CD4-positive, alpha-beta T cell treated with Interleukin-12 subunit alpha and Interleukin-12 subunit beta, for 1 hour (primary cell): ENCODE results near the gene SPAG8.
A peak's percentile ranks its signal among the peaks of the same experiment; 100 is the strongest.

ENCODE experiments used
- DNase-seq: peaks from one replicate; pipeline ENCODE4 v3.0.0-alpha.2; 2020

SPAG8 gene

DNA sequence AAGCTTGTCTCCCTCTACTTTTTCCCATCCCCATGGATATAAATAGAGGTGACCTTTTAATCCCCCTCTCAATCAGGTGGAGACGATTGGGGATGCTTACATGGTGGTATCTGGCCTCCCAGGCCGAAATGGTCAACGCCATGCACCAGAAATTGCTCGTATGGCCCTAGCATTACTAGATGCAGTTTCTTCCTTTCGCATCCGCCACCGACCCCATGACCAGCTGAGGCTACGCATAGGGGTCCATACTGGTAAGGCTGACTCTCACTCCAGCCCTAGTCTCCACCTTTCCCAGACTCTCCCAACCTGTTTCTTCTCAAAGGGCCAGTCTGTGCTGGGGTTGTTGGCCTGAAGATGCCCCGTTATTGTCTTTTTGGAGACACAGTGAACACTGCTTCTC, 3.6 kb downstream of the SPAG8 start:
- DNase-seq, result no peak

- DNase-seq, result no peak
These were observed 6.0 kb downstream of the SPAG8 start for GRCh38 chr9:35806101-35806500.

DNA sequence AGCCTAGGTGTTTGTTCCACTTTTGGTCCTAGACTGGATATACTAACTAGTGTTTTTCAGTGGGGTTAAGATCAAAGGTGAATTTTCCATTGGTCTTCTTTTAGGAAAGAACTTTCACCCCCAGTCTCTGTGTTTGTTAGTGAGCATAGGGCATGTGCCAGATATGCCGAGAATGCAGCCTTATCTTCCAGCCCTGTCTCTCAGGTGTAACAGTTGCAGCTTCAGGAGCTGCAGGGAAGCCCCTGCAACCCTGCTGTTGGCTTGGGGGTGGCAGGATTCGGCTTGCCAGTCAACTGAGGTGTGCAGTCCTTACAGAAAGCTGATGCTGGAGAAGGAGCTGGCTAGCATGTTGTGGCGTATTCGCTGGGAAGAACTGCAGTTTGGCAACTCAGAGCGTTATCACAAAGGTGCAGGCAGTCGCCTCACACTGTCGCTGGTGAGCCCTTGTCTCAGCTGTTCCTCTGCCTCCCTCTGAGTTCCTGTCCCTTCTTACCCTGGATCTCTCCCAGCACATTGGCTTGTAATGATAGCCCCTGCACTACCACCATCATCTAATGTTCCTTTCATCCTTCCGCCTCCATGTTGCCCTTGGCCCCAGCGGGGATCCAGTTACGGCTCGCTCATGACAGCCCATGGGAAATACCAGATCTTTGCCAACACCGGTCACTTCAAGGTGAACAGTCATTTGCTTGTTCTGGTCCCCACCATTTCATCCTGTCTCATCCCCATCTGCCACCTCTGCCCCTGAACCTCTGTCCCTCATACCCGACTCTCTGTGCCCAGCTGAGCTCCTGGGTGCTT, 10.5 kb downstream of the SPAG8 start:
- no peak for DNase-seq

GRCh38 chr9:35800530-35800929, 11.5 kb downstream of the SPAG8 start:
- DNase-seq, result no peak

- DNase-seq, result no peak
These were observed 13.2 kb downstream of the SPAG8 start for GRCh38 chr9:35798658-35799374.

- DNase-seq, result no peak
These were observed 14.6 kb downstream of the SPAG8 start for GRCh38 chr9:35797311-35798109.

GRCh38 chr9:35795695-35796094, 16.4 kb downstream of the SPAG8 start:
- no peak for DNase-seq

DNA sequence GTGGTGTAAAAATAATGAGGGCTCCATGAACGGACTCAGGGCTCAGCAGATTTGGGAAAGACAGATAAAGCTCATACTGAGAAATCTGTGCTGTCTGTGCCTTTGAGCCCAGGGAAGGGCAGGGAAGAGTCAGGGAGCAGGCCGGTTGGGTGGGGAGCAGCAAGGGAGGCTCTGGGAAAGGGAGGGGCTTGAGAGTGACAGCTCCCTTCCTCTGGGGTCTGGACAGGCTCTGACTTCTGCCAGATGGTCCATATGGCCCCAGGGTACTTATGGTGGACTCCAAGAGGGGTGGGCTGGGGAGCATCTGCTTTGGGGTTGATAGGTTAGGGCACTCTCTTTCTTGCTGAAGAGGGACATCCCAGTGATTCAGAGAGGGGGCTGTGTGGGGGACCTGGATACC, 18.6 kb downstream of the SPAG8 start:
- DNase-seq, result no peak

- DNase-seq, result no peak
These were observed 19.2 kb downstream of the SPAG8 start for GRCh38 chr9:35792826-35793225.

DNA sequence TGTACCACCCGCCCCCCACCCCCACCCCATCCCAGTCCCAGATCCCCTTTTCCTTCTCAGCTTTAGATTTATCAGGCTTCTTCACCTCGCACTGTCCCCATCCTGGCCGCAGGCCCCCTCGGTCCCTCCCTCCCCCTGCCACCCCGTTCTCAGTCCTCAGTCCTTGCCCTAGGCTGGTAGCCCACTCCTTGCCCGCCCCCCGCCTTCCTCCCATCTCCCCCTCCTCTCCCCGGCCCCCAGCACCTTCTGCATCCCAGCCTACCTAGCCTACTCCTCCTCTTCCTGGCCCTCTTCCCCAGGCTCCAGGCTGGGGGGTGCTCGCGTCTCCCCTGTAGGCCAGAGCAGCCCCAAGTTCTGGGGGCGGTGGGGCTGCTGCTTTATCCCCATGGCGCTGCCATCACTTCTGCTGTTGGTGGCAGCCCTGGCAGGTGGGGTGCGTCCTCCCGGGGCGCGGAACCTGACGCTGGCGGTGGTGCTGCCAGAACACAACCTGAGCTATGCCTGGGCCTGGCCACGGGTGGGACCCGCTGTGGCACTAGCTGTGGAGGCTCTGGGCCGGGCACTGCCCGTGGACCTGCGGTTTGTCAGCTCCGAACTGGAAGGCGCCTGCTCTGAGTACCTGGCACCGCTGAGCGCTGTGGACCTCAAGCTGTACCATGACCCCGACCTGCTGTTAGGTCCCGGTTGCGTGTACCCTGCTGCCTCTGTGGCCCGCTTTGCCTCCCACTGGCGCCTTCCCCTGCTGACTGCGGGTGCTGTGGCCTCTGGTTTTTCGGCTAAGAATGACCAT, 19.8 kb downstream of the SPAG8 start:
- DNase-seq, result no peak

DNA sequence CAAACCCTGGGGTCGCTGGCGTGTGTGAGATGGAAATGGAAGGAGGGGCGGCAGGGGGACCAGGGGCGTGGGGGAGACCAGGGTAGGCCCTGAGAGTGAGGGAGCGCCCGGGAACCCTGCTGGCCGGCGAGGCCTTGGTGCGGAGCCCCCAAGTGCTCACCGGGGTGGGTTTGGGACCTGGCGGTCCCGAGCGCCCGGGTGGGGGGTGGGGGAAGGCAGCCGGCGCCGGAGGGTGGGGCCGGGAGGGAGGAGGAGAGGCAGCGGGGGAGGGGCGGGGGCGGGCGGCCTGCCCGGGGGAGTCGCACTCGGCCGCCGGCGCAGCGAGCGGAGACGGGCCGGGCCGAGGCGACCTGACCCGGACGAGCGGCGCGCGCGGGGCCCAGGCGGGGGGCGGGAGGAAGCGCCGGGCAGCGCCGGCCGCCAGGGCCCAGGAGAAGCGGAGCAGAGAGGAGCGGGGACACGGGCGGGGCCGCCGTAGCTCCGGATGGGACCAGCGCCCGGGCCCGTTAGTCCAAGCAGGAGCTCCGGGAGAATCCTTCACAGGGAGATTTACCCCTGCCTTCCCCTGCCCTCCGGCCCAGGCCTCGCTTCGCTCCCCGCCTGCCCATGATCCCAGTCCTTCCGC, 20.7 kb downstream of the SPAG8 start, which contains the start of gene NPR2:
Gene NPR2, plus strand, starts transcription at position 295 of the 625 bp plus-strand sequence. CDS start 818 bp downstream, outside the sequence.
- no peak for DNase-seq

DNA sequence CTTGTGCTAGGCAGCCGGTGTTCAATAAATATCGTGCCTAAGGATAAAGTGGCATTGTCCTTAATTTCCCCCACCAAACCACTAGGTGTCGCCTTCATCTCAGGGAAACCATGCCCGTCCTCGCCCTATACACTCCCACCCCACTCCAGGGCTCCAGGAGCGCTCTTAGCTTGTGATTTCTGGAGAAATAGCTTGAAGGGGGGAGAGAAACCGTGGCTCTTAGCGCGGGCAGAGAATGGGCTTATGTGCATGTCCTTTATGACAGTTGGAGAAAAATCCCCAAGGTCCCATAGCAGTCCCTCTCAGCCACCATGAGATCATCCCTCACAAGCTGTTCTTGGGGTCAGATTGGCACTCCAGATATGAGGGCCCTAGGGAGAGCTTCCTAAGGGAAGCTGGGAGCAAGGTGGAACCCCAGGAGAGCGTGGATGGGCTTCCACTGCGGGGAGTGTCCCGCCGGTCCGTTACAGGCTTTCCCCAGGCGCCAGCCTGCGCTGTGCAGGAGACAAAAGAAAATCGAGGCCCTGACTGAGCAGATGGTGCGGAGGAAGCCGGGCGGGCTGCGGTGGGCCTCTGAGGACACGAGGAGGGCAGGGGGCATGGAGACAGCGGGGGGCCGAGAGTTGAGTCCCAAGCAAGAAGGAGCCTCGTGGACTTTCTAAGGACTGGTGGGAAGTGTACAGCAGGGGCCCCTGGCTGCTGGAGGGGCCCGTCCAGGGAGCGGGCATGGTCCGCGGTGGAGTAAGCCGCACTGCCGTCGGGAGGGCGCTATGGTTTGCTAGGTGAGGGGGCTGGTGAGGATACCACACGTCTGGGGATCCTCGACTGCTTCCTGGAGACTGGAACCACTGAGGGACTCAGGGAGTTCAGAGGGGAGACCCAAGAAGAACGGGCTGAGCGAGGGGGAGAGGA, 21.4 kb downstream of the SPAG8 start:
- DNase-seq, result peak; percentile 75

GRCh38 chr9:35790025-35790384, 22.1 kb downstream of the SPAG8 start:
- no peak for DNase-seq

DNA sequence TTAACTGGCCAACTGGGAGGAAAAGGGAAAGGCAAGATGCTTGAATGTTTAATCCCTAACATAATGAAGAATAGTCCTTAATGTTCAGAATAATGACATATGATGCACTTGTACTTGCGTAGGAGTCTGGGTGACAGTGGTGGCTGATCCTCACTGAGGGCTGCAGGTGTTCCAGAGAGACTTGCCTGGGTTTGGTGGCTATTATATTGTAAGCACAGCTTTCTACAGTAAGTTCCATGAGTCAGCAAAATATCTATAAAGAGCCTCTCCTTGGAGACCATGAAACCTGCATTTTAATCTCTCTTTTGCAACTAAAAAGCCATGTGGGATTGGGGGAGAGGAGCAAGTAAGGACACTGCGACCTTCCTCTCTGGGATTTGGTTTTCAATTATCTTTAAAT, 22.5 kb downstream of the SPAG8 start:
- DNase-seq, result no peak

DNA sequence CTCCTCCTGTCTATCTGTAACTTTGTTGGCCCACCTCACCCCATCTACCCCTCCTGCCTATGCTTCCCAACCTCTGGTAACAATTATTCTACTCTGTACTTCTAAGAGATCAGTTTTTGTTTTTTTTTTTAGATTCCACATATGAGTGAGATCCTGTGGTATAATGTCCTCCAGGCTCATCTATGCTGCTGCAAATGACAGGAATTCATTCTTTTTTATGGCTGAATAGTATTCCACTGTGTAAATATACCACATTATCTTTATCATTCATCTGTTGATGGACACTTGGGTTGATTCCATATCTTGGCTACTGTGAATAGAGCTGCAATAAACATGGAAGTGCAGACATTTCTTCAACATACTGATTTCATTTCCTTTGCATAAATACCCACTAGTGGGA, 28.6 kb downstream of the SPAG8 start:
- no peak for DNase-seq

DNA sequence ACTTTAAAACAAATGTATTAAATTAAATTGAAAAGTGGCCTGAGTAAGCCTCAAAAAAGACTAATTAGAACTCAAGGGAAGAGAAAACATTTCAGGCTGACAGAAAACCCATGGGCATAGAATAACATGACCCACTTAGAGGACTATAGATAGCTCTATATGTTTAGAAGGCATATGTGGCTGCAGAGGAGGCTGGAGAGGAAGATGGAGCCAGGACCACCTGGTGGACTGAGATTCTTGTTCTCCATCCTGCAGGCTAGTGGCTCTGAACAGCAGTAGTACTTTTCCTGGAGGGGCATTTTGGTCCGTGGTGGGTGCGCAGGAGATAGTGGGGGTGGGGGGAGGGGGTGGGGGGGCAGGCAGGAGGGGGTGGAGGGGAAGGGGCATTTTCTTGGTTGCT, 31.0 kb downstream of the SPAG8 start:
- DNase-seq, result no peak

DNA sequence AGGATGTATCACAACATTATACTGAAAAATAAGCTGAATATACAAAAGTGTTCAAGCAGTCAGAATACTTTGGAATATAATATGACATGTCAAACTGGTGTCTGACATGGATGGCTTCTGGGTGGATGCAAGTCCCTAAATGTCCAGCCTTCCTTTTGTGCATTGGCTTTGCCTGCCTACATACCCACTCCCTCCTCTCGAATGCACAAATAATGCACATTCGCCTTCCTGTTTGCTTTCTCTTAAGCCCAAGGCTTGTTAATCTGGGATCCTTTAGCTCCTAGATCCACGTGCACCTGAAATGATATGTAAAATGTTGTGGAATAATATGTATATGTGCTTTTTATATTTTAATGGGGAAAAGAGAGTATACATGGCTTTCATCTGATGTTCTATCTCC, 33.6 kb downstream of the SPAG8 start:
- no peak for DNase-seq

GRCh38 chr9:35776018-35776417, 36.0 kb downstream of the SPAG8 start:
- no peak for DNase-seq

DNA sequence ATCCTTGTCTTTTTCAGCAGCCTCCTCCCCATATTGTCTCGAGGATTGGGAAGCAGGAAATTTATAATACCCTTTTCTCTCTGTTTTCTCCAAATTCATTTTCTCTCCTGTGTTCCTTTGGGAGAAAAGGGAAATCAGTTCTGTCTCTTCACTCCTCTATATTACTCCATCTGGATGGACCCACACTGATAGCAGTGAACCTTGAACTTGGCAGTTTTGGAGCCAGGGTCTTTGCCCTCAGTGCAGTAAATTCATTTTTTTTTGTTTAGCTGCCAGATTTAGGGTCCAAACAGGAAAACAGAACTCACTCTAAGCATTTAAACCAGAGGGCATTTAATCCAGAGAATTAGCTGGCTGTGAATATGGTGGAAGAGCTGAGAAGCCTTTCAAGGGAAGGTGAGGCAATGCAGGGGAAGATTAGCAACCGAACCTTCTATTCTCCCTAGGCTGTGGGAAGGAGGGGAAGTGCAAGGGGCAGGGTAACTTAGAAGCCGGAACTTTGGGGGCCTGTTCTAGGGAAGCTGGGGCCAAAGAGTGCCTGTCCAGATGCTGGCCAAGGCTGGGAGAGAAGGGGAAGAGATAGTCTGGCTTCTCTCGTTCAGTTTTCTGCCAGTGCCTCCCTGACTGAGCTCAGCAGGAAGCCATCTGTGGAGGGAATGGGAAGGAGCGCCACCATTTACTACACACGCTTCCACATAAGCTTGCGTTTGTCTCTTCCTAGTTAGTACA, 37.0 kb downstream of the SPAG8 start:
- DNase-seq, result no peak

DNA sequence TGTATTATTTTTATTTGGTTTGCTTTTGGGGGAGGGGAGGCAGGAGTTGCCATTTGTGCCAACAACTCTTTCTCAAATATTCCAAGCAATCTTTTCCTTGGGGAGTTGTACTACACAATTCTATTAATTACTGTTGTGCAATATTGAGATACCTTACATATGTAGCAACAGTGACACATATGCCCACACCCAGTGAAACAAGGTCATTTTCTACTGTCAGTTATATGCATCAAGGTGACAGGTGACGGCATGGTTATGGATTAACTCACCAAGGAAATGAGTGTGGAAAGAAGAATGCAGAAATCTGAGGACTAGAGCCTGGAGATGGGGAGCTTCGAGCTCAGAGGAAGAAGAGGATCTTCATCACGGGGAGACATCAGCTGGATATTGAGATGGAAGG, 40.1 kb downstream of the SPAG8 start:
- no peak for DNase-seq

GRCh38 chr9:35771534-35771933, 40.5 kb downstream of the SPAG8 start:
- DNase-seq, result no peak
